ENCODE data around the gene DIP2A.

DIP2A gene

GRCh38 chr21:46486481-46487126 lies 27.9 kb downstream of the DIP2A start:
- Histone ChIP-seq H3F3A (ENCODE audit: insufficient read depth, low read length) (no peaks in the 10 kb centered on the region), H3K79me2 (ENCODE audit: low read length) (peaks cover 24% of the 10 kb centered on the region), H3K9me2 (replicated peaks; ENCODE audit: insufficient read depth, low read length) (no peaks in the 10 kb centered on the region), H2AFZ (ENCODE audit: low read length) (no peak overlapping the region), H3K9ac (ENCODE audit: low read length) (no peak overlapping the region), H3K9me3 (replicated peaks; ENCODE audit: insufficient read depth, low read length) (no peaks in the 10 kb centered on the region), H3K27ac (ENCODE audit: low read length) (no peak overlapping the region), H4K20me1 (ENCODE audit: insufficient read depth, low read length) (no peaks in the 10 kb centered on the region), H3K27me3 (replicated peaks; ENCODE audit: insufficient read depth, low read length) (no peaks in the 10 kb centered on the region), H3K4me2 (ENCODE audit: low read depth, low read length) (no peak overlapping the region), H3K4me3 (ENCODE audit: low read length) (no peak overlapping the region), H3K36me3 (replicated peaks; ENCODE audit: insufficient read depth, low read length) (no peaks in the 10 kb centered on the region), H3K4me1 (ENCODE audit: low read length) (no peaks in the 10 kb centered on the region)
- no peak for DNase-seq
- no peak for TF ChIP-seq CTCF (IDR thresholded peaks at IDR 0.05; ENCODE audit: low read length)
- TF ChIP-seq EZH2phosphoT487 (IDR thresholded peaks at IDR 0.05; ENCODE audit: low read length) = no peak
- no peak for TF ChIP-seq EZH2 (optimal IDR thresholded peaks at IDR 0.05; ENCODE audit: low read depth, low read length)

DNA sequence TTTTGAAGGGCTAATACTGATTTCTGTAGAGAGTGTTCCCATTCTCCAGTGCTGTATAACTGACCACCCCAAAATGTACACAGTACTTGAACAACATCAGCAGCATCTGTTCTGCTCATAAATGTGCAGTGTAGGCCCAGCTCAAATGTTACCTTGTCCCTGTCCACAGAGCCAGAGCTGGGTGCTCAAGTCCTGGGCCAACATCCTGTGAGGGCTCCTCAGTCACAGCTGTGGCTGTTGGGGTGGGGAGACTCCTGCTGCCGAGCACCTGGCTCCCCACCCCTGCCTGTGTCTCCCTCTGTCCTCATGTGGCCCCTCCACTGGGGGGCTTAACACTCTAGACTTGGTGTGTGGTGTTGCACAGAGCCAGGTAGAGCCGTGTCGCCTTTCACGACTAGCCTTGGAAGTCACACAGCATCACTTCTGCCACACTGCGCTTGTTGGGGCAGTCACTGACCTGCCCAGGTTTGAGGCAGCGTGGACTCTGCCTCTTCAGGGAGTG lies 30.5 kb downstream of the DIP2A start:
- H2AFZ ChIP-seq (ENCODE audit: low read length) = no peak overlapping the region
- no peak for DNase-seq
- no peaks in the 10 kb centered on the region for H3K9me2 ChIP-seq (replicated peaks; ENCODE audit: insufficient read depth, low read length)
- H3K9ac ChIP-seq (ENCODE audit: low read length) = no peak overlapping the region
- H3F3A ChIP-seq (ENCODE audit: insufficient read depth, low read length) = no peaks in the 10 kb centered on the region
- no peak overlapping the region for H3K27ac ChIP-seq (ENCODE audit: low read length)
- H3K79me2 ChIP-seq (ENCODE audit: low read length) = 0 out of 2 replicates have a peak, but pooled peaks cover 4% of the 10 kb centered on the region
- no peak overlapping the region for H3K4me3 ChIP-seq (ENCODE audit: low read length)
- no peaks in the 10 kb centered on the region for H4K20me1 ChIP-seq (ENCODE audit: insufficient read depth, low read length)
- H3K9me3 ChIP-seq (replicated peaks; ENCODE audit: insufficient read depth, low read length) = no peaks in the 10 kb centered on the region
- H3K27me3 ChIP-seq (replicated peaks; ENCODE audit: insufficient read depth, low read length) = no peaks in the 10 kb centered on the region
- no peak overlapping the region for H3K4me2 ChIP-seq (ENCODE audit: low read depth, low read length)
- no peak for TF ChIP-seq EZH2phosphoT487 (IDR thresholded peaks at IDR 0.05; ENCODE audit: low read length)
- H3K36me3 ChIP-seq (replicated peaks; ENCODE audit: insufficient read depth, low read length) = no peaks in the 10 kb centered on the region
- no peaks in the 10 kb centered on the region for H3K4me1 ChIP-seq (ENCODE audit: low read length)

DNA sequence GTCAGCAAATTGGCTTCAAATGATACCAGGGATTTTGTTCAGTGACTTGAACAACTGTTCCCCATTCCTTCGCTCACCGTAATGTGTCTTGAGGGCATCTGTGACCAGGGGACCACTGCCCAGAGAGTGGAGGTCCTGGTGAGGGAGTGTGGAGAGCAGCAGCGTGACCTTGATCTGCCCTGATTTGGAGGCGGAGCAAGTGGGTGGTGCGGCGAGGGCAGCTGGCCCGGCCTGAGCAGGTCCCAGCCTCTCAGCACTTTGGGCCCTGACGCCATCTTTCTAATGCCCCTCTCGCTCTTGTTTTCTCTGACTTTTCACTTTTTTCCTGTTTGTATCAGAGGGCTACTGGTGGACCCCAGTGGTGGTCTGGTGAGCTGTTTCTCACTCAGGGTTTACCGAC lies 31.1 kb downstream of the DIP2A start:
- Histone ChIP-seq H3K9me3 (replicated peaks; ENCODE audit: insufficient read depth, low read length) (no peaks in the 10 kb centered on the region), H3K9me2 (replicated peaks; ENCODE audit: insufficient read depth, low read length) (no peaks in the 10 kb centered on the region), H3K79me2 (ENCODE audit: low read length) (0 out of 2 replicates have a peak, but pooled peaks cover 4% of the 10 kb centered on the region), H3K4me2 (ENCODE audit: low read depth, low read length) (no peak overlapping the region), H3K27ac (ENCODE audit: low read length) (no peak overlapping the region), H3K27me3 (replicated peaks; ENCODE audit: insufficient read depth, low read length) (no peaks in the 10 kb centered on the region), H3K9ac (ENCODE audit: low read length) (no peak overlapping the region), H4K20me1 (ENCODE audit: insufficient read depth, low read length) (no peaks in the 10 kb centered on the region), H2AFZ (ENCODE audit: low read length) (no peak overlapping the region), H3K36me3 (replicated peaks; ENCODE audit: insufficient read depth, low read length) (no peaks in the 10 kb centered on the region), H3K4me3 (ENCODE audit: low read length) (no peak overlapping the region), H3F3A (ENCODE audit: insufficient read depth, low read length) (no peaks in the 10 kb centered on the region), H3K4me1 (ENCODE audit: low read length) (no peaks in the 10 kb centered on the region)
- no peak for DNase-seq
- no peak for TF ChIP-seq EZH2phosphoT487 (IDR thresholded peaks at IDR 0.05; ENCODE audit: low read length)
- TF ChIP-seq EZH2 (optimal IDR thresholded peaks at IDR 0.05; ENCODE audit: low read depth, low read length) = no peak

DNA sequence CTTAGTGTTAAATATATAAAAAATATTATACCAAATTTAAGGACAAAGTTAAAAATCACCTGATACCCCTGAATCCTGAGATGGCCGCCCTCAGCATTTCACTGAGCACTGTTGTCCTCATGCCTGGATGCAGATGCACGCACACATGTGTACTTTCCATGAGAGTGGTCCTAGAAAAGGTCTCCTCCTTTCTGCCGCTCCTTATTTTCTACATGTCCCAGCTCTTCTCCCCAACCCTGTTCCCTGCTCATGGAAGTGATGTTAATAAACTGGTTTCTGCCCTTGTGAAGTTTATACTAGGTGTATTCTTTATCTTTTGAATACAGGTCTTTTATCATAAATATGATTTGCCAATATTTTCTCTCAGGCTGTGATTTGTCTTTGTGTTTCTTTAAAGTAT lies 32.9 kb downstream of the DIP2A start:
- Histone ChIP-seq H3K4me3 (ENCODE audit: low read length) (no peak overlapping the region), H3K27me3 (replicated peaks; ENCODE audit: insufficient read depth, low read length) (no peaks in the 10 kb centered on the region), H3F3A (ENCODE audit: insufficient read depth, low read length) (no peaks in the 10 kb centered on the region), H3K36me3 (replicated peaks; ENCODE audit: insufficient read depth, low read length) (no peaks in the 10 kb centered on the region), H3K9me2 (replicated peaks; ENCODE audit: insufficient read depth, low read length) (no peaks in the 10 kb centered on the region), H3K79me2 (ENCODE audit: low read length) (0 out of 2 replicates have a peak, but pooled peaks cover 4% of the 10 kb centered on the region), H3K4me1 (ENCODE audit: low read length) (no peaks in the 10 kb centered on the region), H3K9ac (ENCODE audit: low read length) (no peak overlapping the region), H3K9me3 (replicated peaks; ENCODE audit: insufficient read depth, low read length) (no peaks in the 10 kb centered on the region), H2AFZ (ENCODE audit: low read length) (no peak overlapping the region), H4K20me1 (ENCODE audit: insufficient read depth, low read length) (no peaks in the 10 kb centered on the region), H3K27ac (ENCODE audit: low read length) (no peak overlapping the region), H3K4me2 (ENCODE audit: low read depth, low read length) (no peak overlapping the region)
- no peak for DNase-seq
- TF ChIP-seq CTCF (IDR thresholded peaks at IDR 0.05; ENCODE audit: low read length) (no peak), EZH2phosphoT487 (IDR thresholded peaks at IDR 0.05; ENCODE audit: low read length) (no peak), EZH2 (optimal IDR thresholded peaks at IDR 0.05; ENCODE audit: low read depth, low read length) (no peak)

Data from MM.1S (cell line).